Measurements from ENCODE around the gene ASCC3. TPM values are rescaled to one million over a fixed set of nuclear protein-coding genes. Genes with fewer than 3 reads are reported as not detected.
"Not testable (repeated sequence)": the region's sequence is repeated elsewhere in the genome, so short reads cannot be mapped to it uniquely, and the experiment has no call there.

ASCC3 gene
- total RNA-seq, 4 donors from 2014 or later = 25.9 to 40.9 (median 31.3) TPM

- no peak for DNase-seq (ENCODE audit: low spot score in 2 of 2)
- Histone ChIP-seq H3K4me1 (no peaks in the 10 kb centered on the region), H3K27me3 (no peaks in the 10 kb centered on the region), H3K4me3 (no peak overlapping the region), H3K36me3 (peaks cover 13% of the 10 kb centered on the region), H3K9me3 (no peaks in the 10 kb centered on the region), H3K27ac (no peak overlapping the region)
- no peak for TF ChIP-seq EP300 (IDR thresholded peaks at IDR 0.05)
- TF ChIP-seq POLR2A (IDR thresholded peaks at IDR 0.05) = no peak
- TF ChIP-seq CTCF (IDR thresholded peaks at IDR 0.05) = no peak
- no peak for TF ChIP-seq POLR2AphosphoS5 (IDR thresholded peaks at IDR 0.05)
- WGBS = 54% methylated on average over 2 of the region's 2 CpGs
Observed at GRCh38 chr6:100846276-100846675, 34.9 kb downstream of the ASCC3 start.

- Histone ChIP-seq H3K27me3 (no peaks in the 10 kb centered on the region), H3K9me3 (no peaks in the 10 kb centered on the region), H3K4me1 (no peaks in the 10 kb centered on the region), H3K4me3 (no peak overlapping the region), H3K36me3 (peaks cover 13% of the 10 kb centered on the region), H3K27ac (no peak overlapping the region)
- TF ChIP-seq CTCF (IDR thresholded peaks at IDR 0.05) (no peak), EP300 (IDR thresholded peaks at IDR 0.05) (no peak), POLR2A (IDR thresholded peaks at IDR 0.05) (no peak), POLR2AphosphoS5 (IDR thresholded peaks at IDR 0.05) (no peak)
- WGBS = 68% methylated on average over 1 of the region's 1 CpG
- DNase-seq (ENCODE audit: low spot score in 2 of 2) = no peak
Observed at GRCh38 chr6:100845676-100846075, 35.5 kb downstream of the ASCC3 start.

- Histone ChIP-seq H3K9me3 (no peaks in the 10 kb centered on the region), H3K4me3 (no peak overlapping the region), H3K4me1 (no peaks in the 10 kb centered on the region), H3K27ac (no peak overlapping the region), H3K36me3 (no peaks in the 10 kb centered on the region), H3K27me3 (no peaks in the 10 kb centered on the region)
- DNase-seq (ENCODE audit: low spot score in 2 of 2) = no peak
- no peak for TF ChIP-seq POLR2AphosphoS5 (IDR thresholded peaks at IDR 0.05)
- no peak for TF ChIP-seq EP300 (IDR thresholded peaks at IDR 0.05)
- no peak for TF ChIP-seq CTCF (IDR thresholded peaks at IDR 0.05)
- no peak for TF ChIP-seq POLR2A (IDR thresholded peaks at IDR 0.05)
- 98% methylated on average over 1 of the region's 1 CpG for WGBS
Observed at GRCh38 chr6:100839419-100839818, 41.7 kb downstream of the ASCC3 start.

GRCh38 chr6:100838011-100838410 lies 43.1 kb downstream of the ASCC3 start:
- Histone ChIP-seq H3K36me3 (no peaks in the 10 kb centered on the region), H3K27ac (no peak overlapping the region), H3K9me3 (no peaks in the 10 kb centered on the region), H3K4me3 (no peak overlapping the region), H3K4me1 (no peaks in the 10 kb centered on the region), H3K27me3 (no peaks in the 10 kb centered on the region)
- no peak for TF ChIP-seq CTCF (IDR thresholded peaks at IDR 0.05)
- no peak for TF ChIP-seq EP300 (IDR thresholded peaks at IDR 0.05)
- TF ChIP-seq POLR2AphosphoS5 (IDR thresholded peaks at IDR 0.05) = no peak
- no peak for TF ChIP-seq POLR2A (IDR thresholded peaks at IDR 0.05)
- DNase-seq (ENCODE audit: low spot score in 2 of 2) = no peak

- no peak for TF ChIP-seq POLR2A (IDR thresholded peaks at IDR 0.05)
- no peak for TF ChIP-seq POLR2AphosphoS5 (IDR thresholded peaks at IDR 0.05)
- TF ChIP-seq CTCF (IDR thresholded peaks at IDR 0.05) = no peak
- no peak for TF ChIP-seq EP300 (IDR thresholded peaks at IDR 0.05)
- Histone ChIP-seq H3K4me1 (no peaks in the 10 kb centered on the region), H3K9me3 (no peaks in the 10 kb centered on the region), H3K27ac (no peak overlapping the region), H3K4me3 (no peak overlapping the region), H3K36me3 (peaks cover 3% of the 10 kb centered on the region), H3K27me3 (no peaks in the 10 kb centered on the region)
- WGBS = 85% methylated on average over 5 of the region's 5 CpGs
- no peak for DNase-seq (ENCODE audit: low spot score in 2 of 2)
Observed at GRCh38 chr6:100833972-100834574, 47.1 kb downstream of the ASCC3 start.

GRCh38 chr6:100829077-100829595 lies 52.0 kb downstream of the ASCC3 start:
- WGBS = 97% methylated on average over 11 of the region's 27 CpGs
- not testable (repeated sequence) for H3K4me3 ChIP-seq; H3K4me1 ChIP-seq; H3K36me3 ChIP-seq; H3K27me3 ChIP-seq; H3K9me3 ChIP-seq; DNase-seq (ENCODE audit: low spot score in 2 of 2); H3K27ac ChIP-seq
